Mesenchymal stem cell (in vitro differentiated cells and primary cell): ENCODE measurements around the gene FXYD5.

Experiments used
- DNase-seq: peaks from one replicate; pipeline ENCODE4 v3.0.0-alpha.2; 2013
- H2AFZ ChIP-seq: one replicate; pipeline ENCODE4 v1.6.1; 2013; ENCODE audit warnings: low read depth, mild to moderate bottlenecking, control low read depth, inconsistent platforms, low read length, moderate library complexity
- H2AK5ac ChIP-seq: 2 replicates; pipeline ENCODE4 v1.6.1; 2013; ENCODE audit warnings: low read length, moderate library complexity, mild to moderate bottlenecking, inconsistent platforms; ENCODE audit not compliant: severe bottlenecking
- H2BK120ac ChIP-seq: one replicate; pipeline ENCODE4 v1.6.1; 2013; ENCODE audit warnings: low read depth, mild to moderate bottlenecking, inconsistent platforms, low read length, moderate library complexity
- H2BK12ac ChIP-seq, 2 experiments: one replicate each; pipeline ENCODE4 v1.6.1; 2013; ENCODE audit warnings: inconsistent platforms in 2 of 2, low read length in 2 of 2, mild to moderate bottlenecking in 2 of 2, moderate library complexity in 2 of 2, control low read depth in 1 of 2
- H2BK15ac ChIP-seq: one replicate; pipeline ENCODE4 v1.6.1; 2013; ENCODE audit warnings: mild to moderate bottlenecking, low read depth, inconsistent platforms; ENCODE audit not compliant: poor library complexity, severe bottlenecking
- H2BK5ac ChIP-seq: 2 replicates; pipeline ENCODE4 v1.6.1; 2013; ENCODE audit warnings: low read depth, mild to moderate bottlenecking, low read length, control low read depth, inconsistent platforms; ENCODE audit not compliant: poor library complexity, severe bottlenecking
- H3K14ac ChIP-seq, 2 experiments: one replicate each; pipeline ENCODE4 v1.6.1; 2013; ENCODE audit warnings: inconsistent platforms in 2 of 2, low read length in 2 of 2, control low read depth in 1 of 2, mild to moderate bottlenecking in 1 of 2, moderate library complexity in 1 of 2
- H3K18ac ChIP-seq, 2 experiments: one replicate each; pipeline ENCODE4 v1.6.1; 2013; ENCODE audit warnings: inconsistent platforms in 2 of 2, low read length in 2 of 2, control low read depth in 1 of 2, low read depth in 1 of 2, mild to moderate bottlenecking in 1 of 2
- H3K23ac ChIP-seq, 2 experiments: one replicate each; pipeline ENCODE4 v1.6.1; 2013; ENCODE audit warnings: inconsistent platforms in 2 of 2, low read length in 2 of 2, mild to moderate bottlenecking in 2 of 2, moderate library complexity in 2 of 2, control low read depth in 1 of 2
- H3K27ac ChIP-seq: 2 replicates; pipeline ENCODE4 v1.5.1; 2013; ENCODE audit warnings: mild to moderate bottlenecking, moderate library complexity, low read length, control low read depth, inconsistent platforms; ENCODE audit not compliant: poor library complexity, severe bottlenecking
- H3K27me3 ChIP-seq, 2 experiments: 2 replicates each; pipeline versions ENCODE4 v1.6.1 to v1.7.0; 2013; ENCODE audit warnings: low read length in 2 of 2, mild to moderate bottlenecking in 2 of 2, moderate library complexity in 2 of 2, control low read depth in 1 of 2, inconsistent platforms in 1 of 2; ENCODE audit not compliant: control insufficient read depth in 1 of 2, insufficient read depth in 1 of 2
- H3K36me3 ChIP-seq, 2 experiments: 2 replicates each; pipeline versions ENCODE4 v1.6.1 to v1.7.0; 2013; ENCODE audit warnings: low read length in 2 of 2, control low read depth in 1 of 2, inconsistent platforms in 1 of 2, low read depth in 1 of 2, mild to moderate bottlenecking in 1 of 2; ENCODE audit not compliant: insufficient read depth in 2 of 2, control insufficient read depth in 1 of 2
- H3K4ac ChIP-seq, 2 experiments: one replicate each; pipeline ENCODE4 v1.6.1; 2013; ENCODE audit warnings: inconsistent platforms in 2 of 2, low read length in 2 of 2, mild to moderate bottlenecking in 2 of 2, moderate library complexity in 2 of 2, control low read depth in 1 of 2, low read depth in 1 of 2
- H3K4me1 ChIP-seq: 2 replicates; pipeline ENCODE4 v1.6.1; 2013; ENCODE audit warnings: low read depth, low read length, control low read depth; ENCODE audit not compliant: control insufficient read depth, insufficient read depth
- H3K4me2 ChIP-seq: 2 replicates; pipeline ENCODE4 v1.6.1; 2013; ENCODE audit warnings: low read length, mild to moderate bottlenecking, inconsistent platforms; ENCODE audit not compliant: poor library complexity, severe bottlenecking
- H3K4me3 ChIP-seq, 2 experiments: 2 replicates each; pipeline versions ENCODE4 v1.5.1 to v1.7.0; 2013; ENCODE audit warnings: low read length in 2 of 2, mild to moderate bottlenecking in 2 of 2, control low read depth in 1 of 2, low read depth in 1 of 2; ENCODE audit not compliant: insufficient read depth in 1 of 2
- H3K79me1 ChIP-seq: replicated peaks from 2 replicates; pipeline ENCODE4 v1.6.1; 2013; ENCODE audit warnings: mild to moderate bottlenecking, control low read depth, low read length, inconsistent platforms; ENCODE audit not compliant: poor library complexity, severe bottlenecking
- H3K9ac ChIP-seq: 2 replicates; pipeline ENCODE4 v1.7.0; 2013; ENCODE audit warnings: mild to moderate bottlenecking, low read length, moderate library complexity
- H3K9me3 ChIP-seq: 2 replicates; pipeline ENCODE4 v1.7.0; 2013; ENCODE audit warnings: mild to moderate bottlenecking, low read length; ENCODE audit not compliant: control insufficient read depth
- H4K8ac ChIP-seq: one replicate; pipeline ENCODE4 v1.6.1; 2013; ENCODE audit warnings: inconsistent platforms, mild to moderate bottlenecking, low read length, moderate library complexity
- H4K91ac ChIP-seq: one replicate; pipeline ENCODE4 v1.6.1; 2013; ENCODE audit warnings: mild to moderate bottlenecking, low read length, inconsistent platforms
- WGBS: methylation state at CpG from one replicate; pipeline ENCODE4 v1.1.7; 2013; ENCODE audit warnings: mixed read lengths; 5-methylcytosine and 5-hydroxymethylcytosine counted together

The FXYD5 gene

DNA sequence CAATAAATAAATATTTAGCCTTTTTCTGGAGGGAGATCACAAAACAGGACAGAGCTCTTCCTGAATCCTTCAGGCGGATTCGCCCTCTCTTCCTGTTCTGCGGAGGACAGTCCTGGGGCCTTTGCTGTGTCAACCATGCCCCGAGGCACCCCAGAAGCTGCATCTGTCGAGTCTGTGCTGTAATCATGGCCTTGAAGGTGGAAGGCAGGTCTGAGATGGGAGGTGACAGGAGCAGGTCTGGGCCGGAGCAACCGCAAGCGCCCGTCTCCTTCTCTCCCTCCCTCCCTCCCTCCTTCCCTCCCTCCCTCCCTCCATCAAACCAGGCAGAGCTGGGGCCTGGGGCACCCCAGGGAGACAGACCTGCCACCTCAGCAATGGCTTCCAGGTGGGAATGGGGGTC is 43.6 kb upstream of the FXYD5 start:
- Histone ChIP-seq H3K36me3 (no peaks in the 10 kb centered on the region), H3K79me1 (no peaks in the 10 kb centered on the region), H2AK5ac (no peak overlapping the region), H2BK120ac (no peak overlapping the region), H3K4me3 (no peak overlapping the region), H4K91ac (no peak overlapping the region), H3K9me3 (no peaks in the 10 kb centered on the region), H2BK12ac (no peak overlapping the region), H3K18ac (no peak overlapping the region), H3K9ac (no peak overlapping the region), H2AFZ (no peak overlapping the region), H3K14ac (no peak overlapping the region), H3K23ac (no peak overlapping the region), H4K8ac (no peak overlapping the region), H3K27ac (no peak overlapping the region), H3K4me1 (no peaks in the 10 kb centered on the region), H3K27me3 (peaks cover 6 to 17% of the 10 kb centered on the region in 2 experiments), H2BK5ac (no peak overlapping the region), H2BK15ac (no peak overlapping the region), H3K4me2 (no peak overlapping the region), H3K4ac (no peak overlapping the region)
- 86% methylated on average over 2 of the region's 9 CpGs for WGBS
- DNase-seq = no peak

GRCh38 chr19:35112995-35113688 is 41.4 kb upstream of the FXYD5 start:
- H3K9ac ChIP-seq = no peak overlapping the region
- no peak overlapping the region for H3K23ac ChIP-seq
- H2AK5ac ChIP-seq = no peak overlapping the region
- no peaks in the 10 kb centered on the region for H3K79me1 ChIP-seq
- no peak overlapping the region for H2BK120ac ChIP-seq
- H2BK15ac ChIP-seq = no peak overlapping the region
- H3K27me3 ChIP-seq = peaks cover 6 to 24% of the 10 kb centered on the region in 2 experiments
- no peaks in the 10 kb centered on the region for H3K4me1 ChIP-seq
- DNase-seq = no peak
- no peaks in the 10 kb centered on the region for H3K36me3 ChIP-seq
- no peak overlapping the region for H3K4ac ChIP-seq
- H2AFZ ChIP-seq = no peak overlapping the region
- no peak overlapping the region for H3K4me3 ChIP-seq
- 78% methylated on average over 15 of the region's 15 CpGs for WGBS
- no peak overlapping the region for H4K91ac ChIP-seq
- no peak overlapping the region for H3K4me2 ChIP-seq
- no peak overlapping the region for H2BK5ac ChIP-seq
- no peak overlapping the region for H3K18ac ChIP-seq
- no peak overlapping the region for H3K27ac ChIP-seq
- no peaks in the 10 kb centered on the region for H3K9me3 ChIP-seq
- no peak overlapping the region for H3K14ac ChIP-seq
- no peak overlapping the region for H4K8ac ChIP-seq
- H2BK12ac ChIP-seq = no peak overlapping the region

DNA sequence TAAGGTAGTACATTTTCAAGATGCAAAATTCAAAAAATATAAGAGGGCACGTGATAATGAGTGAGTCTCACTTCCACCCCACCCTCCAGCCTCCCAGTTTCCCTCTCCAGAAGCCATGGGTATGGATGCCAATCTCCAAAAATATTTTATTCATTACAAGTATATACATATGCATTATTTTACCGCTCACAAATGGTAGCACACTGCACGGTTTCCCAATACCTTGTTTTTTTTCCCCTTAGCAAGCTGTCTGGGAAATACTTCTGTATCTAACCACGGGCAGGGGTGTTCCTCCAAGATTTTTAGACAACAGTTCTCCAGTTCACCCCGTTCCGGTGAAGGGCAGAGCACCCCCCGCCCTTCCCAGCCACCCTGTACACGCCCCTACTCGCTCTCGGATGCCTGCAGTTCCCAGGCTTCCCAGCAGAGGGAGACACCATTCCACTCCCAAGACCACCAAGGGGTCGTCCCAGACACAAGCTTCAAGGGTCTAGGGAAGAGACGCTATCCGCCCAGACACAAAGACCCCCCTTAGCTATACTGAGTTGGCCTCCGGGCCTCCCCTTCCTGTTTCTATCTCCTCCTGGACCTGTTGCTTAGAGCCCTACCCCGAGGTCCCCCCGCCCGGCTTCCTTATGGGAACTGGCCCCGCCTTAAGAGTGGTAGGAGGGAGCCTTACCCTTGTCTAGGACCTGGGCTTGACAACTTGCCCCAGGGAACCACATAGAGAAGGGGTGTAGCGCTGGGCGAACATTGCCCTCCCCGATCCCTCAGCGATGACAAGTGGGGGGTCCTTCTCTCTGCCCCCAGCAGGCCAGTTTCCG is 40.0 kb upstream of the FXYD5 start:
- H3K14ac ChIP-seq = no peak overlapping the region
- no peak overlapping the region for H2BK120ac ChIP-seq
- peak overlapping the region; percentile 76 for H3K9ac ChIP-seq
- no peak overlapping the region for H3K23ac ChIP-seq
- no peak overlapping the region for H3K27ac ChIP-seq
- DNase-seq = peak; percentile 47
- 22% methylated on average over 20 of the region's 23 CpGs for WGBS
- no peak overlapping the region for H2BK15ac ChIP-seq
- H3K36me3 ChIP-seq = no peaks in the 10 kb centered on the region
- no peak overlapping the region for H2AFZ ChIP-seq
- no peak overlapping the region for H2BK5ac ChIP-seq
- H3K79me1 ChIP-seq = no peaks in the 10 kb centered on the region
- no peaks in the 10 kb centered on the region for H3K9me3 ChIP-seq
- no peak overlapping the region for H2BK12ac ChIP-seq
- H3K18ac ChIP-seq = no peak overlapping the region
- H4K8ac ChIP-seq = no peak overlapping the region
- no peak overlapping the region for H3K4me2 ChIP-seq
- H3K4me1 ChIP-seq = no peaks in the 10 kb centered on the region
- H3K4ac ChIP-seq = no peak overlapping the region
- no peak overlapping the region for H4K91ac ChIP-seq
- peaks cover 6 to 24% of the 10 kb centered on the region in 2 experiments for H3K27me3 ChIP-seq
- no peak overlapping the region for H2AK5ac ChIP-seq
- peak overlapping the region in 1 of 2 experiments; percentile 69 for H3K4me3 ChIP-seq

- Histone ChIP-seq H3K14ac (no peak within 1 kb of the TSS), H3K4me2 (no peak within 1 kb of the TSS), H2AFZ (no peak within 1 kb of the TSS), H4K8ac (no peak within 1 kb of the TSS), H3K79me1 (no peaks in the 10 kb centered on the region), H2BK15ac (peak within 1 kb of the TSS; percentile 7), H3K27me3 (peaks cover 6 to 24% of the 10 kb centered on the region in 2 experiments), H2AK5ac (no peak within 1 kb of the TSS), H3K23ac (no peak within 1 kb of the TSS), H2BK120ac (no peak within 1 kb of the TSS), H2BK5ac (no peak within 1 kb of the TSS), H3K18ac (no peak within 1 kb of the TSS), H3K27ac (no peak within 1 kb of the TSS), H3K4ac (no peak within 1 kb of the TSS), H4K91ac (no peak within 1 kb of the TSS), H3K9me3 (no peaks in the 10 kb centered on the region), H2BK12ac (no peak within 1 kb of the TSS), H3K9ac (peak within 1 kb of the TSS; percentile 76), H3K4me3 (peak within 1 kb of the TSS in 1 of 2 experiments; percentile 69), H3K36me3 (no peaks in the 10 kb centered on the region), H3K4me1 (no peaks in the 10 kb centered on the region)
- DNase-seq = no peak
- WGBS = 63% methylated on average over 12 of the region's 14 CpGs
Measured at GRCh38 chr19:35115177-35115951, 39.2 kb upstream of the FXYD5 start, which contains the start of gene FXYD3. TSS of gene FXYD3 (plus strand) at chr19:35115823. CDS start at chr19:35119377, 3,554 bp downstream.
